ENCODE measurements around the gene CHRNA9. TPM values are rescaled to one million over a fixed set of nuclear protein-coding genes. Genes with fewer than 3 reads are reported as not detected.
"Not testable (repeated sequence)": the region's sequence is repeated elsewhere in the genome, so short reads cannot be mapped to it uniquely, and the experiment has no call there.

The CHRNA9 gene
- not detected for total RNA-seq

GRCh38 chr4:40334591-40335524 is at the start of gene CHRNA9:
TSS of gene CHRNA9 (plus strand) at chr4:40335333. CDS start at chr4:40335468, 135 bp downstream.
- Histone ChIP-seq H3K4me1 (peaks cover 5% of the 10 kb centered on the region), H3K36me3 (replicated peaks in 1 of 2; ENCODE audit: insufficient read depth in 1 of 2, low read depth in 2 of 2) (no peaks in the 10 kb centered on the region), H3K9me3 (no peaks in the 10 kb centered on the region), H3K27me3 (no peaks in the 10 kb centered on the region), H3K27ac (no peak within 1 kb of the TSS), H3K4me3 (no peak within 1 kb of the TSS)
- no peak for ATAC-seq
- TF ChIP-seq CTCF (IDR thresholded peaks at IDR 0.05) (no peak), POLR2A (IDR thresholded peaks at IDR 0.05) (no peak)
- WGBS, 2 donors = 68 to 72% methylated on average over 6 to 12 of the region's 12 CpGs
- DNase-seq = no peak
- intact Hi-C loops (cut with DNase I) = no loop called here

GRCh38 chr4:40285692-40286091 is 49.4 kb upstream of the CHRNA9 start:
- Histone ChIP-seq H3K36me3 (replicated peaks in 1 of 2; ENCODE audit: insufficient read depth in 1 of 2, low read depth in 2 of 2) (no peaks in the 10 kb centered on the region), H3K4me1 (no peaks in the 10 kb centered on the region), H3K27ac (no peak overlapping the region), H3K27me3 (no peaks in the 10 kb centered on the region), H3K9me3 (no peaks in the 10 kb centered on the region), H3K4me3 (no peak overlapping the region)
- WGBS, 2 donors = 86 to 91% methylated on average over 2 to 5 of the region's 5 CpGs
- intact Hi-C loops (cut with DNase I) = no loop called here
- DNase-seq (no peak), ATAC-seq (no peak)
- TF ChIP-seq CTCF (IDR thresholded peaks at IDR 0.05) (no peak), POLR2A (IDR thresholded peaks at IDR 0.05) (no peak)

GRCh38 chr4:40288566-40288965 is 46.6 kb upstream of the CHRNA9 start:
- Histone ChIP-seq H3K9me3 (no peaks in the 10 kb centered on the region), H3K27me3 (no peaks in the 10 kb centered on the region), H3K4me3 (no peak overlapping the region), H3K27ac (no peak overlapping the region), H3K4me1 (no peaks in the 10 kb centered on the region), H3K36me3 (replicated peaks in 1 of 2; ENCODE audit: insufficient read depth in 1 of 2, low read depth in 2 of 2) (no peaks in the 10 kb centered on the region)
- DNase-seq = no peak
- TF ChIP-seq CTCF (IDR thresholded peaks at IDR 0.05) (no peak), POLR2A (IDR thresholded peaks at IDR 0.05) (no peak)
- 83 to 93% methylated on average over 8 of the region's 8 CpGs for WGBS, 2 donors
- intact Hi-C loops (cut with DNase I) = no loop called here
- no peak for ATAC-seq

GRCh38 chr4:40289366-40290188 is 45.6 kb upstream of the CHRNA9 start:
- Histone ChIP-seq H3K9me3 (no peaks in the 10 kb centered on the region), H3K27me3 (no peaks in the 10 kb centered on the region), H3K4me1 (no peaks in the 10 kb centered on the region), H3K4me3 (no peak overlapping the region), H3K27ac (no peak overlapping the region), H3K36me3 (replicated peaks in 1 of 2; ENCODE audit: insufficient read depth in 1 of 2, low read depth in 2 of 2) (no peaks in the 10 kb centered on the region)
- TF ChIP-seq CTCF (IDR thresholded peaks at IDR 0.05) = no peak
- TF ChIP-seq POLR2A (IDR thresholded peaks at IDR 0.05) = no peak
- 47 to 52% methylated on average over 7 of the region's 7 CpGs for WGBS, 2 donors
- intact Hi-C loops (cut with DNase I) = no loop called here
- ATAC-seq (no peak), DNase-seq (no peak)

- H3K27ac ChIP-seq; intact Hi-C loops (cut with DNase I); DNase-seq; H3K4me3 ChIP-seq; H3K36me3 ChIP-seq (replicated peaks in 1 of 2; ENCODE audit: insufficient read depth in 1 of 2, low read depth in 2 of 2); H3K27me3 ChIP-seq; ATAC-seq; H3K9me3 ChIP-seq; H3K4me1 ChIP-seq: not testable (repeated sequence)
- 67 to 83% methylated on average over 2 of the region's 2 CpGs for WGBS, 2 donors
These were observed 44.4 kb upstream of the CHRNA9 start for GRCh38 chr4:40290611-40291186.
